Lower leg skin (tissue), 4 donors: ENCODE measurements around the gene ENOX2. TPM values are rescaled to one million over a fixed set of nuclear protein-coding genes. Genes with fewer than 3 reads are reported as not detected.

ENCODE experiments used
- DNase-seq, 2 donors: peaks; one replicate each; pipeline ENCODE4 v3.0.0-alpha.2; 2019; ENCODE audit warnings: low spot score in 2 of 2
- H3K4me3 ChIP-seq: fragments of 200-600 bp; sonication (generic); 2 replicates; pipeline ENCODE4 v1.5.1; 2017; ENCODE audit warnings: mild to moderate bottlenecking, low read depth; ENCODE audit not compliant: poor library complexity, severe bottlenecking
- POLR2A ChIP-seq, 2 donors: fragments of 450-650 bp; IDR thresholded peaks; one replicate each; pipeline ENCODE4 v1.6.1; 2016 to 2017; ENCODE audit warnings: antibody characterized with exemption in 2 of 2, mild to moderate bottlenecking in 1 of 2, moderate library complexity in 1 of 2
- WGBS, 2 donors: methylation state at CpG; one replicate each; pipeline ENCODE4 v1.1.5; 2018; 5-methylcytosine and 5-hydroxymethylcytosine counted together
- intact Hi-C: fragments of 100-400 bp; cut with DNase I; formaldehyde crosslinking; loops from one replicate; pipeline ENCODE4 v1.15.0; 2023; ENCODE audit warnings: low total_unique reads
- total RNA-seq, 4 donors: library from RNA; depleted of rRNA; stranded (reverse); fragments of >200 nt; gene quantifications; one replicate each; pipeline ENCODE4 v1.1.0, GENCODE V29; 2016
- TF ChIP-seq, protein P1 (sequence below), 3 donors: fragments of 450-650 bp; IDR thresholded peaks; one replicate each; pipeline ENCODE4 v1.5.1; 2016; ENCODE audit warnings: antibody characterized with exemption in 3 of 3, mild to moderate bottlenecking in 3 of 3, moderate library complexity in 2 of 3

The ENOX2 gene
- total RNA-seq, 4 donors from 2014 or later, result 6.5 to 9.5 (median 8.3) TPM

DNA sequence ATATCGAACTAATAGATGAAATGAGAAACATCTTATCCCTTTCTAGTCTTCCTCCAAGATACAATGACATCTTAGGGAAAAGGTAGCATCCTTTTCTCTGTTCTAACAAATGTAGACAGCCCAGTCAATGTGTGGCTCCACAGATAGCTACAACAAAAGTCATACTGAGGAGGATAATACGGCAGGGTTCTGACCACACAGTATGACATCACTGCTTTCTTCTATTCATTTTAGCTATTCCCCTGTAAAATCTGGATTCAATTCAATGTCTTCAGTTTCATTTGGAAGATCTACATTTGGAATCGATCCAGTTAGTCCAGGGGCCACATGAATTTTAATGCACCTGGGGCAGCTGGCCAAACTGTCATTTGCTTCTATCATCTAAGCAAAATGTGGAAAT, 51.4 kb downstream of the ENOX2 start:
- DNase-seq, result no peak
- TF ChIP-seq, protein P1, sequence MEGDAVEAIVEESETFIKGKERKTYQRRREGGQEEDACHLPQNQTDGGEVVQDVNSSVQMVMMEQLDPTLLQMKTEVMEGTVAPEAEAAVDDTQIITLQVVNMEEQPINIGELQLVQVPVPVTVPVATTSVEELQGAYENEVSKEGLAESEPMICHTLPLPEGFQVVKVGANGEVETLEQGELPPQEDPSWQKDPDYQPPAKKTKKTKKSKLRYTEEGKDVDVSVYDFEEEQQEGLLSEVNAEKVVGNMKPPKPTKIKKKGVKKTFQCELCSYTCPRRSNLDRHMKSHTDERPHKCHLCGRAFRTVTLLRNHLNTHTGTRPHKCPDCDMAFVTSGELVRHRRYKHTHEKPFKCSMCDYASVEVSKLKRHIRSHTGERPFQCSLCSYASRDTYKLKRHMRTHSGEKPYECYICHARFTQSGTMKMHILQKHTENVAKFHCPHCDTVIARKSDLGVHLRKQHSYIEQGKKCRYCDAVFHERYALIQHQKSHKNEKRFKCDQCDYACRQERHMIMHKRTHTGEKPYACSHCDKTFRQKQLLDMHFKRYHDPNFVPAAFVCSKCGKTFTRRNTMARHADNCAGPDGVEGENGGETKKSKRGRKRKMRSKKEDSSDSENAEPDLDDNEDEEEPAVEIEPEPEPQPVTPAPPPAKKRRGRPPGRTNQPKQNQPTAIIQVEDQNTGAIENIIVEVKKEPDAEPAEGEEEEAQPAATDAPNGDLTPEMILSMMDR (IDR thresholded peaks at IDR 0.05), result no peak
- TF ChIP-seq POLR2A (IDR thresholded peaks at IDR 0.05), result no peak
- no peak overlapping the region for H3K4me3 ChIP-seq
- WGBS, 2 donors, result 69 to 78% methylated on average over 3 of the region's 3 CpGs
- intact Hi-C loops, result no loop called here

DNA sequence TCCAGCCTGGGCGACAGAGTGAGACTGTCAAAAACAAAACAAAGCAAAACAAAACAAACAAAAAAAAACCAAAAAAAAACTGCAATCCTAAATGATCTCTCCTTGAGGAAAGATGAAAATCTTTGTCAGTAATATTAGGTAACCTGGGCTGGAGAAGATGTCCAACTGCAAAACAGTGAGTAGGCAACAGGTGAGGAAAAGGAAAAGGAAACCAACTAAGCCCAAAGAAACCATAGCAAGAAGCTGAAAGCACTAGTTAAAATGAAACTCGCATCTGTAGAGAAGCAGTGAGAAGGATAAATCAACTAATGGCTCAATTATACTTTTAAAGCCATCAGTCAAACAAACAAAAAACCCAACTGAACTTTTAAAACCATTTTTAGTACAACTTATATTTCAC, 54.2 kb downstream of the ENOX2 start:
- DNase-seq, result no peak
- intact Hi-C loops, result no loop called here

DNA sequence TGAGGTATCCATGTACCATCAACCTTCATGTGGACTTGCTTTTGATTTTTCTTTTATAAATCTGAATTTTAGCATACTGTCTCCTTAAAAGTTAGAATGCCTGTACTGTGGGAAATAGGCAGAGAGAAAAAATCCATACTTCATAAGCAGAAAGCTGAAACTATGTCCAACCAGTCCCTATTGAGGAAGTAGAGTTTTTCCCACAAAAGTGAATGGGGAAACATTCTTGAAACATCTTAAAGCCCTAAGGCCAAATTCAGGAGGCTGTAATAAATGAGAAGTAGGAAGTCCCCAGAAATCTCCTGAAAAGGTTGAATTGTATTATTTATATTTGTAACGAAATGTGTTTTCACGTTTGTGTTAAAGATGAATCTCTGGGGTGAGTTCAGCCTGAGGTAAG, 56.3 kb downstream of the ENOX2 start:
- WGBS, 2 donors, result 69 to 88% methylated on average over 2 of the region's 2 CpGs

More for the DNA sequence above, 54.2 kb downstream of the ENOX2 start:
- 75 to 76% methylated on average over 2 of the region's 2 CpGs for WGBS, 2 donors
- H3K4me3 ChIP-seq, result no peak overlapping the region
- TF ChIP-seq, protein P1 (IDR thresholded peaks at IDR 0.05), result no peak
- TF ChIP-seq POLR2A (IDR thresholded peaks at IDR 0.05), result no peak

DNA sequence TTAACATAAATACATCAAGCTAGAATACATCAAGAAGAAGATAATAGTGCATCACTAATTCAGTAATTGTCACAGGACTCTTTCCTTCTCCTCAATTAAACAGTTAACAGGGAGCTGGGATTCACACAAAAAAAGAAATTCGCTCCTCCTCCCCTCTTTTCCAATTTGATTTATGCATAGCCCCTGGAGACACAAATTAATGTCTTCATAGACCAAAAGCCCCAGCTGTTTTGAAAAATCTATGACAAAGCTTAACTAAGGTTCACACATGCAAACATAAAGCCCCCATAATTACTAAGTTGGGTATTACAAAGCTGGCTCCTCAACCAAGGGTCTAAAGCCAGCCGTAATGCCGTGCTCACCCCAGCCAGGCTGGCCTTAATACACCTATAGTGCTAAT, 61.2 kb downstream of the ENOX2 start:
- intact Hi-C loops, result no loop called here
- H3K4me3 ChIP-seq, result no peak overlapping the region
- DNase-seq, result no peak
- 72 to 82% methylated on average over 3 of the region's 3 CpGs for WGBS, 2 donors
- TF ChIP-seq, protein P1 (IDR thresholded peaks at IDR 0.05), result no peak
- TF ChIP-seq POLR2A (IDR thresholded peaks at IDR 0.05), result no peak

More for the DNA sequence above, 56.3 kb downstream of the ENOX2 start:
- TF ChIP-seq POLR2A (IDR thresholded peaks at IDR 0.05), result no peak
- TF ChIP-seq, protein P1 (IDR thresholded peaks at IDR 0.05), result no peak
- intact Hi-C loops, result no loop called here
- no peak overlapping the region for H3K4me3 ChIP-seq
- no peak for DNase-seq

DNA sequence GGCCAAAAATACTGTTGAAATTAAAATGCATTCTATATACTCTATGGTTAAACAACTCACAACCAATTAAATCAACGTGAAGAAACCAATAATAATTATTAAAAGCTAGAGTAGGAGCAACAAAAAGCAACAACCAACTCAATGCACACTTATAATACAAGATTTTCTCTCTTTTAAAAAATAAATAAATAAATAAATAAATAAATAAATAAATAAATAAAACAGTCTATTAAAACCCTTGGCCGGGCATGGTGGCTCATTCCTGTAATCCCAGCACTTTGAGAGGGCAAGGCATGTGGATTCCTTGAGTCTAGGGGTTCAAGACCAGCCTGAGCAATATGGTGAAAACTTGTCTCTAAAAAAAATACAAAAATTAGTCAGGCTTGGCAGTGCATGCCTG, 62.7 kb downstream of the ENOX2 start:
- H3K4me3 ChIP-seq, result no peak overlapping the region
- 67 to 93% methylated on average over 2 of the region's 2 CpGs for whole genome bisulfite sequencing, 2 donors
- no peak for DNase-seq
- TF ChIP-seq, protein P1 (IDR thresholded peaks at IDR 0.05), result no peak
- TF ChIP-seq POLR2A (IDR thresholded peaks at IDR 0.05), result no peak
- intact Hi-C loops, result no loop called here

DNA sequence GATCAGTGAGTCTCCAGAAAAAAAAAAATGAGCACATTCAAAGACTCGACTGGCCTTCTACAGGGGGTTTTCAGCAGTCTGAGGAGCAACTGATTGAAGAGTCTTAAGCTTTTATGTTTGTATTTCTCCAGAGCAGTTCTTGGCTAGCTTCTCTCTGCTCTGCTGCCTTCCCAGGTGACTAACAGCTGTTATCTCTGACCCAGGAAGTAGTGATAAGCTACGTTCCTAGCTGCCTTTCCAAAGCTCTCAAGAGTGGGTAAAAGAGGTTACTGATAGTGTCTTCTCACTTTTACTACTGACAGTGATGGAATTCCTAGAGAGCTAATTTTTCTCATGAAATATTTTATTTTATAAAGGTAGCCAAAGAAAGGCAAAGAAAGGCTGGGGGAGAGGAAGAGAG, 66.6 kb downstream of the ENOX2 start:
- 44 to 58% methylated on average over 2 of the region's 2 CpGs for WGBS, 2 donors
- DNase-seq, result no peak
- no peak for TF ChIP-seq POLR2A (IDR thresholded peaks at IDR 0.05)
- TF ChIP-seq, protein P1 (IDR thresholded peaks at IDR 0.05), result no peak
- no peak overlapping the region for H3K4me3 ChIP-seq
- intact Hi-C loops, result no loop called here
